ENCODE measurements around the gene ZP3. TPM values are rescaled to one million over a fixed set of nuclear protein-coding genes. Genes with fewer than 3 reads are reported as not detected.
"Not testable (repeated sequence)": the region's sequence is repeated elsewhere in the genome, so short reads cannot be mapped to it uniquely, and the experiment has no call there.

The ZP3 gene
- polyA plus RNA-seq, 1 of the 3 experiments (the other 2 are of a cell fraction): 5.4 TPM

GRCh38 chr7:76430836-76431235 lies 6.1 kb downstream of the ZP3 start (continued):
- TF ChIP-seq, protein P1, sequence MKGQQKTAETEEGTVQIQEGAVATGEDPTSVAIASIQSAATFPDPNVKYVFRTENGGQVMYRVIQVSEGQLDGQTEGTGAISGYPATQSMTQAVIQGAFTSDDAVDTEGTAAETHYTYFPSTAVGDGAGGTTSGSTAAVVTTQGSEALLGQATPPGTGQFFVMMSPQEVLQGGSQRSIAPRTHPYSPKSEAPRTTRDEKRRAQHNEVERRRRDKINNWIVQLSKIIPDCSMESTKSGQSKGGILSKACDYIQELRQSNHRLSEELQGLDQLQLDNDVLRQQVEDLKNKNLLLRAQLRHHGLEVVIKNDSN (IDR thresholded peaks at IDR 0.05; ENCODE audit: borderline replicate concordance, low read depth): no peak
- TF ChIP-seq EZH2phosphoT487 (IDR thresholded peaks at IDR 0.05; ENCODE audit: borderline replicate concordance, low read depth): no peak
- TF ChIP-seq, protein P2, sequence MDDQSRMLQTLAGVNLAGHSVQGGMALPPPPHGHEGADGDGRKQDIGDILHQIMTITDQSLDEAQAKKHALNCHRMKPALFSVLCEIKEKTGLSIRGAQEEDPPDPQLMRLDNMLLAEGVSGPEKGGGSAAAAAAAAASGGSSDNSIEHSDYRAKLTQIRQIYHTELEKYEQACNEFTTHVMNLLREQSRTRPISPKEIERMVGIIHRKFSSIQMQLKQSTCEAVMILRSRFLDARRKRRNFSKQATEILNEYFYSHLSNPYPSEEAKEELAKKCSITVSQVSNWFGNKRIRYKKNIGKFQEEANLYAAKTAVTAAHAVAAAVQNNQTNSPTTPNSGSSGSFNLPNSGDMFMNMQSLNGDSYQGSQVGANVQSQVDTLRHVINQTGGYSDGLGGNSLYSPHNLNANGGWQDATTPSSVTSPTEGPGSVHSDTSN (IDR thresholded peaks at IDR 0.05): no peak

- H3K27ac ChIP-seq (ENCODE audit: low read depth in 2 of 2, low read length in 1 of 2); H3K36me3 ChIP-seq (replicated peaks in 1 of 2; ENCODE audit: control insufficient read depth in 1 of 2, insufficient read depth in 2 of 2, low read length in 1 of 2); POLR2A ChIA-PET: not testable (repeated sequence)
Measured at GRCh38 chr7:76437873-76438272, 13.1 kb downstream of the ZP3 start.

DNA sequence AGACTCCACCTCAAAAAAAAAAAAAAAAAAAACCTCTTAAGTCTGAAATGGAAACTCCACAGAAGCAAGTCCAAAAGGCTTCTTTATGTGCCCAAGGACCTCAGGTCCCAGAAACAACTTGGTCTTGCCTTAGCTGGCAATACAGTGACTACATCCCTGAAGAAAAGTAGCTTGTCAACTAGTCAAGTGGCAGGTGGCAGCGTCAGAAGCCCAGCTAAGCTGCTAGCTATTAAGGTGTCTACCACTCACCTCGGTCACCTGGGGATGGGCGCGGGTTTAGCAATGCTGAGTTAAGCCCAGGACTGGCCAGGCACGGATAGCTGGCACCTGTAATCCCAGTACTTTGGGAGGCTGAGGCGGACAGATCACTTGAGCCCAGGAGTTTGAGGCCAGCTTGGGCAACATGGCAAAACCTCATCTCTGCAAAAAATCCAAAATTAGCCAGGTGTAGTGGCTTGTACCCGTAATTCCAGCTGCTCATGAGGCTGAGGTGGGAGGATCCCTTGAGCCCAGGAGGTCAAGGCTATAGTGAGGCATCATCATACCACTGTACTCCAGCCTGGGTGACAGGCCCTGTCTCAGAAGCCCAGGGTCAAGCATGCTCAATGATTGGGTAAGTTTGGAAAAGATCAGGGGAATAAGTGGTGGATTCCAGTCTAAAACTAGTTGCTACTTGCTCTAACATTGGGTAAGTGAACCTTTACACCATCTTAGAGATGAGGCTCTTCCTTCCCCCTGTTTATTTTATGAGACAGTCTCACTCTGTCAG lies 14.6 kb downstream of the ZP3 start:
- H3K9me2 ChIP-seq; H2AFZ ChIP-seq (ENCODE audit: low read depth); H3K9me3 ChIP-seq; H3K4me1 ChIP-seq (ENCODE audit: control insufficient read depth in 1 of 2, insufficient read depth in 2 of 2, low read depth in 1 of 2, low read length in 1 of 2); H3K4me3 ChIP-seq (ENCODE audit: low read depth in 2 of 2, low read length in 1 of 2); H3K4me2 ChIP-seq; DNase-seq; CTCF ChIA-PET; H3K27me3 ChIP-seq (ENCODE audit: insufficient read depth); H3K36me3 ChIP-seq (replicated peaks in 1 of 2; ENCODE audit: control insufficient read depth in 1 of 2, insufficient read depth in 2 of 2, low read length in 1 of 2); H4K20me1 ChIP-seq (ENCODE audit: insufficient read depth); H3K79me2 ChIP-seq (ENCODE audit: insufficient read depth); H3F3A ChIP-seq (replicated peaks; ENCODE audit: insufficient read depth); H3K27ac ChIP-seq (ENCODE audit: low read depth in 2 of 2, low read length in 1 of 2); H3K9ac ChIP-seq; POLR2A ChIA-PET: not testable (repeated sequence)
- WGBS (ENCODE audit: low lambda C conversion rate): 83% methylated on average over 2 of the region's 7 CpGs

More at GRCh38 chr7:76437873-76438272, 13.1 kb downstream of the ZP3 start:
- DNase-seq; H3K4me2 ChIP-seq; H3K79me2 ChIP-seq (ENCODE audit: insufficient read depth); H4K20me1 ChIP-seq (ENCODE audit: insufficient read depth); H2AFZ ChIP-seq (ENCODE audit: low read depth); H3K27me3 ChIP-seq (ENCODE audit: insufficient read depth); H3K9me2 ChIP-seq; H3F3A ChIP-seq (replicated peaks; ENCODE audit: insufficient read depth); H3K4me3 ChIP-seq (ENCODE audit: low read depth in 2 of 2, low read length in 1 of 2); H3K9me3 ChIP-seq; CTCF ChIA-PET; H3K9ac ChIP-seq; H3K4me1 ChIP-seq (ENCODE audit: control insufficient read depth in 1 of 2, insufficient read depth in 2 of 2, low read depth in 1 of 2, low read length in 1 of 2): not testable (repeated sequence)
- TF ChIP-seq MAX (IDR thresholded peaks at IDR 0.05; ENCODE audit: low read depth): peak; percentile 35; the same call in 1 of the 2 replicates
- TF ChIP-seq RAD21 (IDR thresholded peaks at IDR 0.05; ENCODE audit: low read length): peak; percentile 66
- TF ChIP-seq CTCF (IDR thresholded peaks at IDR 0.05): peak; percentile 78
- peak; percentile 76 for TF ChIP-seq SMC3 (IDR thresholded peaks at IDR 0.05; ENCODE audit: low read depth, low read length)
- 11% methylated on average over 2 of the region's 2 CpGs for WGBS (ENCODE audit: low lambda C conversion rate)

DNA sequence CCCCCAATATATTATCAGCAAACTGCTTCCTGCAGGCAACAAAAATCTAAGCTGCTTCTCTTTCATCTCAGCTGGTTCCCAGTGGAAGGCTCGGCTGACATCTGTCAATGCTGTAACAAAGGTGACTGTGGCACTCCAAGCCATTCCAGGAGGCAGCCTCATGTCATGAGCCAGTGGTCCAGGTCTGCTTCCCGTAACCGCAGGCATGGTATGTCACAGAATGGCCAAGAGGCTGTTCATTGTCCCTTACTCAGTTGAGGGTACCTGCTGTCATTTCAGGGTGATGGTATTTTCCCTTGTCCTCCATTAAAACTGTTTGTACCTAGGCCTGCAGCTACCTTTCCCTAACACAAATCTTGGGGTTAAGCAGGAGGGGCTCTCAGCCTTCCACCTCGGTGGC lies 15.7 kb downstream of the ZP3 start:
- H2AFZ ChIP-seq (ENCODE audit: low read depth); CTCF ChIA-PET; POLR2A ChIA-PET; H3K79me2 ChIP-seq (ENCODE audit: insufficient read depth); H3K9me2 ChIP-seq; H4K20me1 ChIP-seq (ENCODE audit: insufficient read depth); H3K27me3 ChIP-seq (ENCODE audit: insufficient read depth); H3F3A ChIP-seq (replicated peaks; ENCODE audit: insufficient read depth); DNase-seq; H3K4me1 ChIP-seq (ENCODE audit: control insufficient read depth in 1 of 2, insufficient read depth in 2 of 2, low read depth in 1 of 2, low read length in 1 of 2); H3K4me3 ChIP-seq (ENCODE audit: low read depth in 2 of 2, low read length in 1 of 2); H3K9me3 ChIP-seq; H3K9ac ChIP-seq; H3K27ac ChIP-seq (ENCODE audit: low read depth in 2 of 2, low read length in 1 of 2); H3K4me2 ChIP-seq; H3K36me3 ChIP-seq (replicated peaks in 1 of 2; ENCODE audit: control insufficient read depth in 1 of 2, insufficient read depth in 2 of 2, low read length in 1 of 2): not testable (repeated sequence)
- WGBS (ENCODE audit: low lambda C conversion rate): 93% methylated on average over 4 of the region's 4 CpGs

GRCh38 chr7:76441792-76442191 lies 17.0 kb downstream of the ZP3 start:
- H3K9ac ChIP-seq; H3K79me2 ChIP-seq (ENCODE audit: insufficient read depth); H3K9me3 ChIP-seq; H2AFZ ChIP-seq (ENCODE audit: low read depth); H3K4me1 ChIP-seq (ENCODE audit: control insufficient read depth in 1 of 2, insufficient read depth in 2 of 2, low read depth in 1 of 2, low read length in 1 of 2); H3K9me2 ChIP-seq; H3K4me2 ChIP-seq; POLR2A ChIA-PET; H3K36me3 ChIP-seq (replicated peaks in 1 of 2; ENCODE audit: control insufficient read depth in 1 of 2, insufficient read depth in 2 of 2, low read length in 1 of 2); H4K20me1 ChIP-seq (ENCODE audit: insufficient read depth); H3K27ac ChIP-seq (ENCODE audit: low read depth in 2 of 2, low read length in 1 of 2); H3F3A ChIP-seq (replicated peaks; ENCODE audit: insufficient read depth); H3K27me3 ChIP-seq (ENCODE audit: insufficient read depth); H3K4me3 ChIP-seq (ENCODE audit: low read depth in 2 of 2, low read length in 1 of 2); CTCF ChIA-PET; DNase-seq: not testable (repeated sequence)
- 100% methylated on average over 1 of the region's 10 CpGs for WGBS (ENCODE audit: low lambda C conversion rate)

Data from SK-N-SH (cell line).